Sigmoid colon (tissue), 7 donors: ENCODE data around the gene MPP3. TPM values are rescaled to one million over a fixed set of nuclear protein-coding genes. Genes with fewer than 3 reads are reported as not detected.
A peak's percentile ranks its signal among the peaks of the same experiment; 100 is the strongest.

ENCODE experiments used
- DNase-seq: peaks from one replicate; pipeline ENCODE4 v3.0.0-alpha.2; 2019
- H3K27ac ChIP-seq, 4 donors: fragments of 200-600 bp; sonication (generic); one replicate each; pipeline ENCODE4 v1.5.1; 2016 to 2019; ENCODE audit warnings: mild to moderate bottlenecking in 1 of 4
- H3K27me3 ChIP-seq, 3 donors: fragments of 200-600 bp; sonication (generic); one replicate each; pipeline ENCODE4 v1.5.1; 2019; ENCODE audit warnings: mild to moderate bottlenecking in 1 of 3
- H3K36me3 ChIP-seq, 4 donors: fragments of 200-600 bp; sonication (generic); one replicate each; pipeline ENCODE4 v1.5.1; 2016 to 2019
- H3K4me1 ChIP-seq, 4 donors: fragments of 200-600 bp; sonication (generic); one replicate each; pipeline ENCODE4 v1.5.1; 2017 to 2019
- H3K4me3 ChIP-seq, 4 donors: fragments of 200-600 bp; sonication (generic); one replicate each; pipeline ENCODE4 v1.5.1; 2017 to 2019; ENCODE audit warnings: mild to moderate bottlenecking in 2 of 4, moderate library complexity in 1 of 4
- H3K9me3 ChIP-seq, 4 donors: fragments of 200-600 bp in 3 of 4; sonication (generic) in 3 of 4; one replicate each; pipeline versions ENCODE4 v1.5.1 to v1.6.1; 2013 to 2019
- EP300 ChIP-seq, 4 donors: sonication (generic); formaldehyde crosslinking; IDR thresholded peaks; one replicate each; pipeline ENCODE4 v1.6.1; 2017; ENCODE audit warnings: antibody characterized with exemption in 4 of 4
- POLR2A ChIP-seq, 2 donors: fragments of 450-650 bp; IDR thresholded peaks; one replicate each; pipeline ENCODE4 v1.6.1; 2016; ENCODE audit warnings: antibody characterized with exemption in 2 of 2, mild to moderate bottlenecking in 2 of 2, moderate library complexity in 2 of 2
- POLR2AphosphoS5 ChIP-seq, 4 donors: sonication (generic); formaldehyde crosslinking; IDR thresholded peaks; one replicate each; pipeline ENCODE4 v1.6.1; 2017; ENCODE audit warnings: antibody characterized with exemption in 4 of 4
- WGBS, 2 donors: extraction: QIAGEN DNeasy Blood & Tissue Kit; methylation state at CpG; one replicate each; pipeline ENCODE4 v1.1.7; 2013; 5-methylcytosine and 5-hydroxymethylcytosine counted together
- intact Hi-C: fragments of 100-400 bp; cut with DNase I; formaldehyde crosslinking; loops from one replicate; pipeline ENCODE4 v1.15.1; 2023
- polyA plus RNA-seq, 3 donors: library from polyadenylated mRNA; stranded (reverse); fragments of 200-250 nt; gene quantifications; one replicate each; pipeline ENCODE4 v1.2.3, GENCODE V29; 2013
- total RNA-seq, 4 donors: library from RNA; depleted of rRNA; stranded (reverse); fragments of >200 nt; gene quantifications; one replicate each; pipeline ENCODE4 v1.1.0, GENCODE V29; 2016
- TF ChIP-seq, protein P1 (sequence below), 4 experiments: fragments of 450-650 bp in 3 of 4; fragments of 200-600 bp in 1 of 4; IDR thresholded peaks; one replicate each; pipeline ENCODE4 v1.5.1; 2016 to 2019; ENCODE audit warnings: antibody characterized with exemption in 4 of 4, mild to moderate bottlenecking in 3 of 4, moderate library complexity in 2 of 4
- donor health status: healthy with polysubstance abuse.
- donor health status: Bipolar disorder and iron deficiency.
- donor health status: healthy.

Gene MPP3
- total and polyA plus RNA-seq, 7 donors, result 0.23 to 10.5 (median 5.0) TPM

DNA sequence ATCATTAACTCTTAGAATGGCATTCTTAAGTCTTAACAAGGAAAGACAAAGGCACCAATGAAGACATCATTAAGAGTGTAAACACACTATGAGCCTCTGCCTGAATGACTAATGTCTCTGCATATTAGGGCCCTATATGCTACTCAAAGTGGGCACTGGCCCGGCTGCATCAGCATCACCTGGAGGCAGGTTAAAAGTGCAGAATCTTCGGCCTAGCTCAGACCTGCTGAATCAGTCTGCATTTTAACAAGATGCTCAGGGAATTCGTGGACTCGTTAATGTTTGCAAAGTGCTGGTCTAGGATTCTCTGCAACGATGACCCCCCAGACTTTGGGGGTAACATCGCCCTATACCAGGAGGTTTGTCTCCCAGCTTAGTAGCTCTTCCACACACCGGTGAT, 6.7 kb downstream of the MPP3 start:
- Histone ChIP-seq H3K9me3 (no peaks in the 10 kb centered on the region), H3K27ac (no peak overlapping the region), H3K27me3 (no peaks in the 10 kb centered on the region), H3K4me1 (peaks cover 0 to 14% (median 5%) of the 10 kb centered on the region in 4 donors), H3K36me3 (peaks cover 0 to 52% (median 10%) of the 10 kb centered on the region in 4 donors), H3K4me3 (no peak overlapping the region)
- peak; percentile 12 for DNase-seq
- intact Hi-C loops, result no loop called here
- TF ChIP-seq POLR2AphosphoS5 (IDR thresholded peaks at IDR 0.05) (no peak), EP300 (IDR thresholded peaks at IDR 0.05) (no peak), POLR2A (IDR thresholded peaks at IDR 0.05) (no peak)
- TF ChIP-seq, protein P1, sequence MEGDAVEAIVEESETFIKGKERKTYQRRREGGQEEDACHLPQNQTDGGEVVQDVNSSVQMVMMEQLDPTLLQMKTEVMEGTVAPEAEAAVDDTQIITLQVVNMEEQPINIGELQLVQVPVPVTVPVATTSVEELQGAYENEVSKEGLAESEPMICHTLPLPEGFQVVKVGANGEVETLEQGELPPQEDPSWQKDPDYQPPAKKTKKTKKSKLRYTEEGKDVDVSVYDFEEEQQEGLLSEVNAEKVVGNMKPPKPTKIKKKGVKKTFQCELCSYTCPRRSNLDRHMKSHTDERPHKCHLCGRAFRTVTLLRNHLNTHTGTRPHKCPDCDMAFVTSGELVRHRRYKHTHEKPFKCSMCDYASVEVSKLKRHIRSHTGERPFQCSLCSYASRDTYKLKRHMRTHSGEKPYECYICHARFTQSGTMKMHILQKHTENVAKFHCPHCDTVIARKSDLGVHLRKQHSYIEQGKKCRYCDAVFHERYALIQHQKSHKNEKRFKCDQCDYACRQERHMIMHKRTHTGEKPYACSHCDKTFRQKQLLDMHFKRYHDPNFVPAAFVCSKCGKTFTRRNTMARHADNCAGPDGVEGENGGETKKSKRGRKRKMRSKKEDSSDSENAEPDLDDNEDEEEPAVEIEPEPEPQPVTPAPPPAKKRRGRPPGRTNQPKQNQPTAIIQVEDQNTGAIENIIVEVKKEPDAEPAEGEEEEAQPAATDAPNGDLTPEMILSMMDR (IDR thresholded peaks at IDR 0.05), result no peak
- 94 to 95% methylated on average over 7 of the region's 7 CpGs for WGBS, 2 donors

DNA sequence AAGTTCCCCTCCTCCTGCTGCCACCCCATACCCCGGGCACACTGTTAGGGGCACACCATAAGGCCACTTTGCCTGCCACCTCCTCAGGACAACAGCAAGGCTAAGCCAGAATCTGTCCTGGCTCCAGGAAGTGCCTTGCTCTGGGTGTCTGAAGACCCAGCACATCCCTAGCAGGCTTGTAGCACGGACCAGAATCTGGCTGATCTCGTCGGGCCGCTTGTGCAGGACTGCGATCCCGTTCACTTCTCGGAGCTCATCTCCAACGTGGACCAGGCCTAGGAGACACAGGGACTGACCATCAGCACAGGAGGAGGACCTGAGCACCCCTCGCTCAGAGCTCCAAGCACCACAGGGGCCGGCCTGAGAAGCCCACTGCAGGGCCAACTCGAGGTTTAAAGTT, 7.4 kb downstream of the MPP3 start:
- peak; percentile 41 for DNase-seq
- intact Hi-C loops, result no loop called here
- H3K36me3 ChIP-seq, result peaks cover 0 to 56% (median 10%) of the 10 kb centered on the region in 4 donors
- no peak overlapping the region for H3K4me3 ChIP-seq
- TF ChIP-seq, protein P1 (IDR thresholded peaks at IDR 0.05), result no peak
- no peak for TF ChIP-seq POLR2A (IDR thresholded peaks at IDR 0.05)
- TF ChIP-seq EP300 (IDR thresholded peaks at IDR 0.05), result no peak
- no peak for TF ChIP-seq POLR2AphosphoS5 (IDR thresholded peaks at IDR 0.05)
- 94% methylated on average over 12 of the region's 12 CpGs for WGBS, 2 donors
- peaks cover 0 to 14% (median 5%) of the 10 kb centered on the region in 4 donors for H3K4me1 ChIP-seq
- H3K27me3 ChIP-seq, result no peaks in the 10 kb centered on the region
- H3K27ac ChIP-seq, result no peak overlapping the region
- H3K9me3 ChIP-seq, result no peaks in the 10 kb centered on the region

DNA sequence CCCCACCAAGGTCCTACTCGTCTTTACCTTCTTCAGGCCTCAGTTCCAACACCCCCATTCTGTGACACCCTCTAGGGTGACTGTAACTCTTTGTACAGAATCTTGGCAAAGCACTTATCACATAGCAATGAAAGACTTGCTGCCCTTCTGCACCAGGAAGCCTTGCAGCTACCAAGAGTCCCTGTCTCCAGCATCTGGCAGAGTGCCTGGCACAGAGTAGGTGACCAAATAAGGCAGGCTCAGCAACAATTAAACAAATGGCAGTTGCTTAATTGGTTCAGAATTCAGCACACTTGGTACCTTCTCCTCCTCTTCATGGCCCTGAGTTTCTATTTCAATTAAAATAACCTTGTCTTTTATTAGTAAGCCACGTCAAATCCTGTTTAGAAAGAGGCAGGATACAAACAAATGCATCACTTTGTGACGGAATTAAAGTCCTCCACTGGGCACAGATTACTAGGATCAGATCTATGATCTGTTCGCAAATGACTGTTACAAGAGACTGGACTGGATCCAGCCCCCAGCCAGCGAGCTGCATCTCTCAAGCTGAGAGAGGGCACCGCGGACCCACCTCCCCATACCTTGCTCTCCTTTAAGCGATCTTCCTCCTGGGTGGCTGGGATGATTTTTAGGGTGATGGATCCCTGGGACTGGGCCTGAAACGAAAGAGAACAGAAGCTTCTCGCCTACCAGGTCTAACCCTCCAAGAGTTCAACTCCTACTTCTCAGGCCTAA, 9.4 kb downstream of the MPP3 start:
- H3K27ac ChIP-seq, result peak overlapping the region in 2 of 4 donors; percentile 41 to 58

DNA sequence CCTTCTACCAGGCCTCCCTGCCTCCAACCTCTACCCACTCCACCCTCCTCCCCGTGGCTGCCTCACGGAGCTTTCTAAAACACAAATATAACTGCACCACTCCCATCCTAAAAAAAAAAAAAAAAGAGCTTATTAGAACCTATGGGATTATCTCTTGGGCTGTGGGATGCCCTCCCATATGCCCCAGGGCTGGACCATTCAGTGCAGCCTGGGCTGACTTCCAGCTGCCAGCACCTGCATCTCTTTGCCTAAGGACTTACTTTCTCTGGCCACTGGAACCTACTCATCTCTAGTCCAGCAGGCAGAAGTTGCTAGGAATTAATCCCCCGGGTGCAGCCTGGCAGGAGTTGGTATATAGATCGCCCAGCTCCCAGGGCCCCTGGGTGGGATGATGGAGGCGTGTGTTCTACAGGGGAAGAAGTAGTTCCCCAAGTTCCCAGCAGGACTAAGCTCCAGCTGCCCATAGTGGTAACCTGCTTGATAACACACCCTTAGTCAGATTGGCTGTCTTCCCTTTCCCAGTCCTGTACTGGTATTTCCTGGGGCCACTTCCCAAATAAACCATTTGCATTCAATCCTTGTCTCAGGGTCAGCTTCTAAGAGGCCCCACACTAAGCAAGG, 10.3 kb downstream of the MPP3 start:
- Histone ChIP-seq H3K27me3 (no peaks in the 10 kb centered on the region), H3K27ac (peak overlapping the region in 2 of 4 donors; percentile 41 to 58), H3K4me1 (peaks cover 0 to 14% (median 5%) of the 10 kb centered on the region in 4 donors), H3K9me3 (no peaks in the 10 kb centered on the region), H3K36me3 (peaks cover 0 to 38% (median 2%) of the 10 kb centered on the region in 4 donors), H3K4me3 (no peak overlapping the region)
- WGBS, 2 donors, result 79 to 90% methylated on average over 5 of the region's 5 CpGs
- intact Hi-C loops, result no loop called here
- DNase-seq, result peak; percentile 55
- TF ChIP-seq, protein P1 (IDR thresholded peaks at IDR 0.05), result no peak
- no peak for TF ChIP-seq POLR2AphosphoS5 (IDR thresholded peaks at IDR 0.05)
- TF ChIP-seq EP300 (IDR thresholded peaks at IDR 0.05), result no peak
- no peak for TF ChIP-seq POLR2A (IDR thresholded peaks at IDR 0.05)

More for the DNA sequence above, 9.4 kb downstream of the MPP3 start:
- Histone ChIP-seq H3K27me3 (no peaks in the 10 kb centered on the region), H3K9me3 (no peaks in the 10 kb centered on the region), H3K4me1 (peaks cover 0 to 14% (median 5%) of the 10 kb centered on the region in 4 donors), H3K4me3 (no peak overlapping the region), H3K36me3 (peaks cover 0 to 41% (median 5%) of the 10 kb centered on the region in 4 donors)
- 72 to 83% methylated on average over 10 of the region's 10 CpGs for WGBS, 2 donors
- DNase-seq, result peak; percentile 63
- no peak for TF ChIP-seq EP300 (IDR thresholded peaks at IDR 0.05)
- TF ChIP-seq POLR2AphosphoS5 (IDR thresholded peaks at IDR 0.05), result no peak
- TF ChIP-seq, protein P1 (IDR thresholded peaks at IDR 0.05), result no peak
- no peak for TF ChIP-seq POLR2A (IDR thresholded peaks at IDR 0.05)
- intact Hi-C loops, result no loop called here
